KMS-11 (cell line): ENCODE measurements around the gene NRF1.

Experiments used
- H2AFZ ChIP-seq: fragments of 200-600 bp; sonication (generic); 2 replicates; pipeline ENCODE4 v1.6.1; 2016; ENCODE audit warnings: antibody characterized with exemption, mixed run types, low read depth
- H3K27ac ChIP-seq: fragments of 200-600 bp; sonication (generic); 2 replicates; pipeline ENCODE4 v1.6.1; 2016; ENCODE audit warnings: mild to moderate bottlenecking, mixed run types
- H3K27me3 ChIP-seq: fragments of 200-600 bp; sonication (generic); 2 replicates; pipeline ENCODE4 v1.6.1; 2017; ENCODE audit warnings: mild to moderate bottlenecking, low read depth, mixed run types, moderate library complexity; ENCODE audit not compliant: insufficient read depth
- H3K36me3 ChIP-seq: fragments of 200-600 bp; sonication (generic); 2 replicates; pipeline ENCODE4 v1.6.1; 2017; ENCODE audit warnings: mild to moderate bottlenecking, mixed run types; ENCODE audit not compliant: insufficient read depth
- H3K4me1 ChIP-seq: fragments of 200-600 bp; sonication (generic); 2 replicates; pipeline ENCODE4 v1.6.1; 2016; ENCODE audit warnings: mild to moderate bottlenecking, low read depth, mixed run types; ENCODE audit not compliant: poor library complexity, severe bottlenecking
- H3K4me2 ChIP-seq: fragments of 200-600 bp; sonication (generic); 2 replicates; pipeline ENCODE4 v1.7.0; 2016; ENCODE audit warnings: mild to moderate bottlenecking, mixed run types
- H3K4me3 ChIP-seq: fragments of 200-600 bp; sonication (generic); IDR thresholded peaks from 2 replicates; pipeline ENCODE4 v1.6.1; 2017; ENCODE audit warnings: low read depth, low read length, mixed read lengths; ENCODE audit not compliant: insufficient read depth
- H3K79me2 ChIP-seq: fragments of 200-600 bp; sonication (generic); 2 replicates; pipeline ENCODE4 v1.6.1; 2016; ENCODE audit warnings: low read depth, mixed run types; ENCODE audit not compliant: insufficient read depth
- H3K9ac ChIP-seq: fragments of 200-600 bp; sonication (generic); 2 replicates; pipeline ENCODE4 v1.6.1; 2016; ENCODE audit warnings: mild to moderate bottlenecking, mixed run types
- H4K20me1 ChIP-seq: fragments of 200-600 bp; sonication (generic); 2 replicates; pipeline ENCODE4 v1.6.1; 2016; ENCODE audit warnings: mild to moderate bottlenecking, mixed run types; ENCODE audit not compliant: insufficient read depth
- CTCF ChIP-seq: fragments of 200-600 bp; sonication (generic); conservative IDR thresholded peaks from 2 replicates; pipeline ENCODE4 v1.6.1; 2017; ENCODE audit warnings: low read depth, mild to moderate bottlenecking, antibody characterized with exemption, low read length, moderate library complexity, mixed read lengths

NRF1 gene

GRCh38 chr7:129780257-129780973 lies 168.9 kb downstream of the NRF1 start:
- peak overlapping the region; percentile 63; the same call in 1 of the 2 replicates for H3K27ac ChIP-seq
- H4K20me1 ChIP-seq: no peaks in the 10 kb centered on the region
- peak overlapping the region; percentile 64 for H2AFZ ChIP-seq
- H3K9ac ChIP-seq: peak overlapping the region; percentile 70; the same call in 1 of the 2 replicates
- peak overlapping the region; percentile 53 for H3K4me2 ChIP-seq
- peaks cover 24% of the 10 kb centered on the region for H3K4me1 ChIP-seq
- no peak overlapping the region for H3K4me3 ChIP-seq
- no peak for TF ChIP-seq CTCF
- peaks cover 25% of the 10 kb centered on the region; the same call in 1 of the 2 replicates for H3K27me3 ChIP-seq
- H3K36me3 ChIP-seq: no peaks in the 10 kb centered on the region
- H3K79me2 ChIP-seq: 0 out of 2 replicates have a peak, but pooled peaks cover 7% of the 10 kb centered on the region

DNA sequence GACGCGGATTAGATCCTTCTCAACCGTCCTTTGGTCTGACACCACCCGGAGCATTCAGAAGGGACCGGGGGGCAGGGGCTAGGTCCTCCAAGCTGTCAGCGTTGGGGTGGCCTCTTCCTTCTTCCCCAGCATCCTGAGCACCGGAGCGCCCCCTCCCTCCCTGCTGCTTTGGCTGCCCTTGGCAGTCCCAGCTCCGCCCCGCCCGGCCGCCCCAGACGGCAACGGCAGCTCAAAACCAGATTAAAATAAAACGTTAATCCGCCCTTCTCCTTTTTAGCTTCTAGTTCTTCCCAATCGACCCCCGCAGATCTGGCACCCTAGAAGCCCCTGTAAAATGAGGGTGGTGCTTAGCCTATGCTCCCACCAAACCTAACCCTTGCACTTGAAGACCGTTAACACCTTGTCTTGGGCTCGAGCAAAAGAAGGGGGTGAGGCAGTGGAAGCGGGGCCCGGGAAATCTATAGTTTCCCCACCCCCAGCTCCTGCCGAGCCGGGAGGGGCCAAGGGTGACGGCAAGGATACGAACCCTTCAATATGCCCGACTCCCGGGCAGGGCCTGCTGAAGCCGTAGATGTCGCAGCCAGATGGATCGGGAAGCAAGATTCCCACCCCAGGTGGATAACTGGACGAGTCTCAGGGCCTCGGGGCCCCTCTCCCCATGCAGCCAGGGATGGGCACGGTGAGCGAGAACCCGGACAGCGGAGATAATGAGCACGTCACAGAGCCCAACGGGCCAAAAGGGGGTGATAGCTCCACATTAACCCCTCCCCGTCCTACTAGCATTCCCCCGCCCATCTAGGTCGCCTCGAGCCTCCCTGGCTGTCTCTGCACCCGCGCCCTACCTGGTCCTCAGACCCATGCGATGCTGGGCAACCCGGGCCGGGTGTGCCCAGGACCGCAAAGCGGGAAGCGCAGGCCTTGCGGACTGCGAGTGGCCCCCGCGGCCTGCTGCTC lies 169.7 kb downstream of the NRF1 start:
- peak overlapping the region; percentile 64 for H2AFZ ChIP-seq
- H3K36me3 ChIP-seq: no peaks in the 10 kb centered on the region
- peaks cover 25% of the 10 kb centered on the region; the same call in 1 of the 2 replicates for H3K27me3 ChIP-seq
- H4K20me1 ChIP-seq: no peaks in the 10 kb centered on the region
- peak overlapping the region; percentile 53 for H3K4me2 ChIP-seq
- H3K79me2 ChIP-seq: 0 out of 2 replicates have a peak, but pooled peaks cover 7% of the 10 kb centered on the region
- no peak overlapping the region for H3K4me3 ChIP-seq
- H3K27ac ChIP-seq: no peak overlapping the region
- TF ChIP-seq CTCF: no peak
- H3K4me1 ChIP-seq: peaks cover 24% of the 10 kb centered on the region
- peak overlapping the region; percentile 70; the same call in 1 of the 2 replicates for H3K9ac ChIP-seq

- no peak overlapping the region for H3K4me3 ChIP-seq
- H3K4me1 ChIP-seq: peaks cover 24% of the 10 kb centered on the region
- no peak for TF ChIP-seq CTCF
- H3K27me3 ChIP-seq: peaks cover 25% of the 10 kb centered on the region; the same call in 1 of the 2 replicates
- H3K79me2 ChIP-seq: 0 out of 2 replicates have a peak, but pooled peaks cover 7% of the 10 kb centered on the region
- no peaks in the 10 kb centered on the region for H4K20me1 ChIP-seq
- peak overlapping the region; percentile 53 for H3K4me2 ChIP-seq
- peak overlapping the region; percentile 64; the same call in 1 of the 2 replicates for H2AFZ ChIP-seq
- no peak overlapping the region for H3K27ac ChIP-seq
- no peaks in the 10 kb centered on the region for H3K36me3 ChIP-seq
- H3K9ac ChIP-seq: no peak overlapping the region
Observed at GRCh38 chr7:129781928-129782817, 170.7 kb downstream of the NRF1 start.
